WTC11 (cell line): ENCODE results near the gene TPRKB.
"Not testable (repeated sequence)": the region's sequence is repeated elsewhere in the genome, so short reads cannot be mapped to it uniquely, and the experiment has no call there.

Experiments
- ATF3 ChIP-seq: sonication (generic); formaldehyde crosslinking; conservative IDR thresholded peaks from 2 replicates; pipeline ENCODE4 v1.8.1; 2022; ENCODE audit warnings: mild to moderate bottlenecking, missing genetic modification reagents
- CREB1 ChIP-seq: sonication (generic); formaldehyde crosslinking; IDR thresholded peaks from 2 replicates; pipeline ENCODE4 v1.8.0; 2023; ENCODE audit warnings: mild to moderate bottlenecking, missing genetic modification reagents
- CREM ChIP-seq: sonication (generic); formaldehyde crosslinking; IDR thresholded peaks from 2 replicates; pipeline ENCODE4 v1.8.1; 2022; ENCODE audit warnings: mild to moderate bottlenecking, missing genetic modification reagents, moderate library complexity
- CTCF ChIP-seq: fragments of 200-600 bp; IDR thresholded peaks from 2 replicates; pipeline ENCODE4 v1.8.0; 2022; ENCODE audit warnings: antibody characterized with exemption
- E2F1 ChIP-seq: sonication (generic); formaldehyde crosslinking; IDR thresholded peaks from 2 replicates; pipeline ENCODE4 v1.8.0; 2022; ENCODE audit warnings: mild to moderate bottlenecking, missing genetic modification reagents
- E2F4 ChIP-seq: sonication (generic); formaldehyde crosslinking; IDR thresholded peaks from 2 replicates; pipeline ENCODE4 v1.8.1; 2022; ENCODE audit warnings: low read depth, mild to moderate bottlenecking, moderate library complexity, missing genetic modification reagents, borderline replicate concordance
- ELF4 ChIP-seq: sonication (generic); formaldehyde crosslinking; IDR thresholded peaks from 2 replicates; pipeline ENCODE4 v1.8.1; 2022; ENCODE audit warnings: low read depth, mild to moderate bottlenecking, moderate library complexity, missing genetic modification reagents
- GTF2I ChIP-seq: fragments of 250-450 bp; sonication (Bioruptor Pico); conservative IDR thresholded peaks from 2 replicates; pipeline ENCODE4 v1.4.0; 2021; ENCODE audit warnings: mild to moderate bottlenecking
- JUN ChIP-seq: sonication (generic); formaldehyde crosslinking; IDR thresholded peaks from 2 replicates; pipeline ENCODE4 v1.8.0; 2023; ENCODE audit warnings: mild to moderate bottlenecking, missing genetic modification reagents
- MLX ChIP-seq: sonication (generic); formaldehyde crosslinking; IDR thresholded peaks from 2 replicates; pipeline ENCODE4 v1.8.1; 2023; ENCODE audit warnings: mild to moderate bottlenecking, missing genetic modification reagents, moderate library complexity
- NR1H2 ChIP-seq: sonication (generic); formaldehyde crosslinking; IDR thresholded peaks from 2 replicates; pipeline ENCODE4 v1.9.0; 2021; ENCODE audit warnings: mild to moderate bottlenecking, moderate library complexity, missing genetic modification reagents
- TEAD4 ChIP-seq: sonication (generic); formaldehyde crosslinking; IDR thresholded peaks from 2 replicates; pipeline ENCODE4 v1.8.0; 2022; ENCODE audit warnings: mild to moderate bottlenecking, missing genetic modification reagents
- ZBTB21 ChIP-seq: sonication (generic); formaldehyde crosslinking; IDR thresholded peaks from 2 replicates; pipeline ENCODE4 v1.8.1; 2023; ENCODE audit warnings: mild to moderate bottlenecking, missing genetic modification reagents, borderline replicate concordance
- ZNF423 ChIP-seq: fragments of 250-450 bp; sonication (Bioruptor Pico); IDR thresholded peaks from 2 replicates; pipeline ENCODE4 v2.1.2; 2022; ENCODE audit warnings: mild to moderate bottlenecking, moderate library complexity

GRCh38 chr2:73696985-73697384 lies 40.2 kb downstream of the TPRKB start:
- not testable (repeated sequence) for TF ChIP-seq TEAD4 (CRISPR knock-in tag); ATF3 (CRISPR knock-in tag); CTCF; ZBTB21 (CRISPR knock-in tag); CREB1; NR1H2 (CRISPR knock-in tag); GTF2I (CRISPR knock-in tag); CREM (CRISPR knock-in tag); ELF4 (CRISPR knock-in tag); E2F4 (CRISPR knock-in tag); JUN (CRISPR knock-in tag); MLX (CRISPR knock-in tag); E2F1 (CRISPR knock-in tag); ZNF423
